Measurements from ENCODE around the gene ZNF22.

The ZNF22 gene

DNA sequence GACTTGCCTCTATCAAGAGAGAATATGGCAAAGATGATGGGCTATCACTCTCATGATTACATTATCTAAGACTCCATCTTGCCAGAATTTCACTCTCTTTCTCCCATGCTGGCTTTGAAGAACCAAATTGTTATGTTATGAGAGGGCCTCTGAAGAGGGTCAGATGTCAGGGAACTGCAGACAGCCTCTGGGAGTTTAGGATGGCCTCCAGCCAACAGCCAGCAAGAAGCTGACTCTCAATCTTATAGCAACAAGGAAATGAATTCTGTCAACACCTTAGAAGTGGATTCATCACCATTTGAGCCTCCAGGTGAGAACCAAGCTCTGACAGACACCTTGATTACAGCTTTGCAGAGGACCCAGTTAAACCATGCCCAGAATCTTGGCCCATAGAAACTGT, 33.6 kb downstream of the ZNF22 start:
- DNase-seq = no peak

DNA sequence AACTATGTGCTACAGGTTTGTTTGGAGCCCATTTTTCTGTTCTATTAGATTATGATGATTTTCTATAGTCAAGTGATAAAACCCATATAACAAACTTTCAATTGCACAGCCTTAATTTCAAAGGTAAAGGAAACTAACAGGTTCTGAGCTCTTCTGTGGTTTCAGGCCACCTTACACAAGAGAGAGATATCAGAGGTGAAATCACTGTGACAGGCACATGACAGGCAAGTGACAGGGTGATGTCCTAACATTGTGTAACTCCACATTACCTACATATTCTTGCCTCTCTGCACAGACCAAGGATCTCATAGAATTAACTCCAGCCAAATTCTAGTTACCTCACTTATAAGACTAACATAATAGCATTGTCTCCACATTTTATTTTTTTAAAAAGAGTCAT, 35.0 kb downstream of the ZNF22 start:
- DNase-seq = no peak

DNA sequence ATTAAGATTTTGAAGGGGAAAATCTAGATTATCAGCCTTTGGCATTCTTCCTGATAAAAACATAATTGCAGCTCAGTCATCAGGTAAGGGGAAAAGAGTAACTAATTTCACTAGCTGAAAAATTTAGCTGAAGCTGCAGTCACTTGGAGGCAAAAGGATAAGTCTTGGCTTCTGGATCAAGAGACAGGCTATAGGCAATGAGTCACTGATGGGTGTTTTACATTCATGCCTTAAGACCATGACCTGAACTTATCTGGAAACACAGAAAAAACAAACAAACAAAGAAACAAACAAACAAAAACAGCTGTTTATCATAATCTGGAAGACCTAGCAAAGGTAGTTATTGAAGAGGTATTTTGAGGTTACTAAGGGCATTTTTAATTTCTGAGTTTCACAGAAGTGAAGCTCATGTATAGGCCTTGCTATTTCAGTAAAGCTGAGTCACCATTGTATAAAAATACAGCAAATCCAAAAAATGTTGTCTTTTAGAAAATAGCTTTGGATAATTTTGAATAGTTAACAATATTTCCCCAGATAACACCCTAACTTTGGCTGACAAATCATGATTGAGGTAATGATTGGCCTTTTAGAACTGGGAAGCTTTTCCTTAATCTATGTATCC, 40.3 kb downstream of the ZNF22 start:
- DNase-seq = no peak

DNA sequence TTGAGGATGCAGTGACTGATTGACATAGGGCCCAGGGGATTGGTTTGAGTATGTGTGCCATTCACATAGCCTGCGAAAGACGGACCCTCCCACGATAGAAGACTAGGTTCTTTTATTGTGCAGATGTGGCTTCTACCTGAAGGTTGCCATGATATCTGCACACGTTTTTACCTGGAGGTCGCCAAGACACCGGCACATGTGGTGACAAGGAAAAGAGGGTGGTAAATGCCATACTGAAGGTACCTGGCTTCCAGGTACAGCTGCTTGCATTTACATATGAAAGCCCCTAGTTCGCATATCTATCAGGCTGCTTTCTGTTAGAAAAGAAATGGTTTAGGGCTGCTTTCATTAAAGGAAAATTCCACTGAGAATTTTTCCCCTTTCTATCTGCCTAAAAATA, 43.6 kb downstream of the ZNF22 start:
- no peak for DNase-seq

DNA sequence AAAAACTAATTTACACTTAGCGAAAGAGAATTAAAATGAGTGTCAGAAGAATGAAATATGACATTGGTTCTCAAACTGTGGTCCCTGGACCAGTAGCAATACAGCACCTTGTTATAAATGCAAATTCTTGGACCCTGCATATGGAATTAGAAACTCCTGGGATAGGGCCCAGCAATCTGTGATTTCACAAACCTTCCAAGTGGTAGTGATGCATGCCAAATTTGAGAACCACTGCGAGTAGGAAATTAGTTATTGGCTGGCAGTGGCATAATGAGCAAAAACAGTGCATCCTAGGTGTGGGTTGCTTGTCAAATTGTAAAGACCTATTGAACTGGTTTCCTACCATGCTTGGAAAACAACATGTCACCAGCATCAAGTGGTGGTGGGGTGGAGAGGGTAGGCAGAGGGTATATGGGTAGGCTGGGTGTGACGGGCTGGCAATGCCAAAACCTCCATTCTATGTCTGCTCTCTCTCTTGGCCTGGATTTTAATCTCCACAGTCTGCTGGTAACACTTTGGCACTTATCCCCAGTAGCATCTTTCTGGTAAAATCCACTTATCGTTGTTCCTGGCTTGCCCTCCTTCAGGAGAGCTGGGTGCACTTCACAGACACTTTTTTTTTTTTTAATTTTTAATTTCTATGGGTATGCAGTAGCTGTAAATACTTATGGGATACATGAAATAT, 50.0 kb downstream of the ZNF22 start:
- DNase-seq = no peak

DNA sequence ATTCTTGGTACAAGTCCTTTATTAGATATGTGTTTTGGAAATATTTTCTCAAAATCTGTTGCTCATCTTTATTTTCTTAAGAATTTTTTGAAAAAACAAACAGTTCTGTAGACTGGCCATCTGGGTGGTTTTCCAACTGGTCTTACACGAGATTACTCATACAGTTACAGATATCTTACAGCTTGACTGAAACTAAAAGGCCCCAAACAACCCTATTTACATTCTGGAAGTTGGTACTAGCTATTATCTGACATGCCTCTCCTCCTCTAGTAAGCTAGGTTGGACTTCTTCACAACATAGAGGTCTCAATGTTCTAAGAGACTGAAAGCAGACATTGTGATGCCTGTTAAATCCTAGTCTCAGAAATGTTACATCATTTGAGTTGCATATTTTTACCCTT, 52.0 kb downstream of the ZNF22 start:
- DNase-seq = no peak

DNA sequence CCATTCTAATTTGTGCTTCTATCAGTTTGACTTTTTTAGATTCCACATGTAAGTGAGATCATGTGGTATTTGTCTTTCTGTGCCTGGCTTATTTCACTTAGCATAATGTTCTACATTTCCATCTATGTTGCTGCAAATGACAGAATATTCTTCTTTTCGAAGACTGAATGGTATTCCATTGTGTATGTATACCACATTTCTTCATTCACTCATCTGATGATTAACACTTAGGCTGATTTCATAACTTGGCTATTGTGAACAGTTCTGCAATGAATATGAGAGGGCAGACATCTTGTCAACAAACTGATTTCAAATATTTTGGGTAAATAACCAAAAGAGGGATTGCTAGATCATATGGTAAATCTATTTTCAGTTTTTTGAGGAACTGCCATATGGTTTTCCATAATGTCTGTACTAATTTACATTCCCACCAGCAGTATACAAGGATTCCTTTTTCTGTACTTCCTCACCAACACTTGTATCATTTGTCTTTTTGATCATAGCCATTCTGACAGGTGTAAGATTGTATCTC, 52.9 kb downstream of the ZNF22 start:
- DNase-seq = no peak

Data from fibroblast of skin of abdomen (primary cell).